Dendritic cell treated with granulocyte-macrophage colony-stimulating factor and Interleukin-4, amounts not matched to agents 40 ng/mL and 50 ng/mL, for 4 days (primary cell): Measurements from ENCODE around the gene SLC50A1.

Experiments
- H3K27ac Mint-ChIP-seq: one replicate; pipeline ENCODE4 v1.8.0; 2022; ENCODE audit warnings: mild to moderate bottlenecking, mixed read lengths
- H3K27me3 Mint-ChIP-seq: one replicate; pipeline ENCODE4 v1.8.0; 2022; ENCODE audit warnings: mild to moderate bottlenecking, mixed read lengths
- H3K36me3 Mint-ChIP-seq: one replicate; pipeline ENCODE4 v1.8.0; 2022; ENCODE audit warnings: low read depth, mixed read lengths
- H3K4me1 Mint-ChIP-seq: one replicate; pipeline ENCODE4 v1.8.0; 2022; ENCODE audit warnings: low read depth, mixed read lengths
- H3K4me3 Mint-ChIP-seq: one replicate; pipeline ENCODE4 v1.8.0; 2022; ENCODE audit warnings: mild to moderate bottlenecking, moderate library complexity, mixed read lengths
- H3K9me3 Mint-ChIP-seq: one replicate; pipeline ENCODE4 v1.8.0; 2022; ENCODE audit warnings: mixed read lengths
- intact Hi-C: fragments of 100-400 bp; cut with micrococcal nuclease; formaldehyde crosslinking; loops from one replicate; pipeline ENCODE4 v1.15.0; 2022

The SLC50A1 gene

GRCh38 chr1:155124503-155125463 is 10.9 kb upstream of the SLC50A1 start:
- intact Hi-C loops = loop anchor here (5.0 kb wide), 1 partner anchor 43 kb away; no protein-coding TSS in a partner anchor

GRCh38 chr1:155125511-155125945 is 10.1 kb upstream of the SLC50A1 start:
- H3K9me3 Mint-ChIP-seq = no peaks in the 10 kb centered on the region
- no peaks in the 10 kb centered on the region for H3K36me3 Mint-ChIP-seq
- H3K27ac Mint-ChIP-seq = no peak overlapping the region
- intact Hi-C loops = loop anchor here (5.0 kb wide), 1 partner anchor 42 kb away; no protein-coding TSS in a partner anchor
- H3K27me3 Mint-ChIP-seq = peaks cover 90% of the 10 kb centered on the region
- no peak overlapping the region for H3K4me3 Mint-ChIP-seq
- peaks cover 42% of the 10 kb centered on the region for H3K4me1 Mint-ChIP-seq

More at GRCh38 chr1:155124503-155125463, 10.9 kb upstream of the SLC50A1 start:
- peaks cover 89% of the 10 kb centered on the region for H3K27me3 Mint-ChIP-seq
- no peak overlapping the region for H3K27ac Mint-ChIP-seq
- peaks cover 36% of the 10 kb centered on the region for H3K4me1 Mint-ChIP-seq
- H3K9me3 Mint-ChIP-seq = no peaks in the 10 kb centered on the region
- no peaks in the 10 kb centered on the region for H3K36me3 Mint-ChIP-seq
- H3K4me3 Mint-ChIP-seq = no peak overlapping the region

- no peak overlapping the region for H3K27ac Mint-ChIP-seq
- intact Hi-C loops = loop anchor here (5.0 kb wide), 1 partner anchor 41 kb away; no protein-coding TSS in a partner anchor
- H3K27me3 Mint-ChIP-seq = peaks cover 90% of the 10 kb centered on the region
- H3K36me3 Mint-ChIP-seq = no peaks in the 10 kb centered on the region
- peaks cover 45% of the 10 kb centered on the region for H3K4me1 Mint-ChIP-seq
- no peaks in the 10 kb centered on the region for H3K9me3 Mint-ChIP-seq
- no peak overlapping the region for H3K4me3 Mint-ChIP-seq
These were observed 9.6 kb upstream of the SLC50A1 start for GRCh38 chr1:155125946-155126555.

GRCh38 chr1:155126556-155127104 is 9.0 kb upstream of the SLC50A1 start:
- peak overlapping the region; percentile 12 for H3K27ac Mint-ChIP-seq
- intact Hi-C loops = loop anchor here (5.0 kb wide), 1 partner anchor 41 kb away; no protein-coding TSS in a partner anchor
- H3K27me3 Mint-ChIP-seq = peaks cover 88% of the 10 kb centered on the region
- H3K4me1 Mint-ChIP-seq = peaks cover 46% of the 10 kb centered on the region
- peak overlapping the region; percentile 49 for H3K4me3 Mint-ChIP-seq
- no peaks in the 10 kb centered on the region for H3K9me3 Mint-ChIP-seq
- no peaks in the 10 kb centered on the region for H3K36me3 Mint-ChIP-seq

- Mint-ChIP-seq H3K4me3 (peak within 1 kb of the TSS; percentile 49), H3K36me3 (no peaks in the 10 kb centered on the region), H3K4me1 (peaks cover 50% of the 10 kb centered on the region), H3K27ac (peak within 1 kb of the TSS; percentile 12), H3K9me3 (no peaks in the 10 kb centered on the region), H3K27me3 (peaks cover 89% of the 10 kb centered on the region)
- intact Hi-C loops = loop anchor here (5.0 kb wide), 1 partner anchor 40 kb away; no protein-coding TSS in a partner anchor
These were observed 8.3 kb upstream of the SLC50A1 start, which contains the start of gene EFNA1 for GRCh38 chr1:155127105-155127966. EFNA1 (plus strand) TSS chr1:155127876; CDS start chr1:155127978, 102 bp downstream.

- Mint-ChIP-seq H3K4me1 (peaks cover 54% of the 10 kb centered on the region), H3K9me3 (no peaks in the 10 kb centered on the region), H3K36me3 (no peaks in the 10 kb centered on the region), H3K27me3 (peaks cover 82% of the 10 kb centered on the region), H3K27ac (peak overlapping the region; percentile 7), H3K4me3 (peak overlapping the region; percentile 49)
- intact Hi-C loops = loop anchor here (5.0 kb wide), 1 partner anchor 39 kb away; no protein-coding TSS in a partner anchor
These were observed 7.5 kb upstream of the SLC50A1 start for GRCh38 chr1:155127967-155128754.

- intact Hi-C loops = loop anchor here (5.0 kb wide), 1 partner anchor 38 kb away; no protein-coding TSS in a partner anchor
- Mint-ChIP-seq H3K9me3 (no peaks in the 10 kb centered on the region), H3K27me3 (peaks cover 77% of the 10 kb centered on the region), H3K36me3 (no peaks in the 10 kb centered on the region), H3K4me3 (no peak overlapping the region), H3K4me1 (peaks cover 61% of the 10 kb centered on the region), H3K27ac (peak overlapping the region; percentile 7)
These were observed 6.7 kb upstream of the SLC50A1 start for GRCh38 chr1:155128755-155129473.

- Mint-ChIP-seq H3K4me3 (no peak overlapping the region), H3K9me3 (no peaks in the 10 kb centered on the region), H3K4me1 (peaks cover 76% of the 10 kb centered on the region), H3K36me3 (peaks cover 4% of the 10 kb centered on the region), H3K27me3 (peaks cover 61% of the 10 kb centered on the region), H3K27ac (no peak overlapping the region)
- intact Hi-C loops = no loop called here
These were observed 5.2 kb upstream of the SLC50A1 start for GRCh38 chr1:155130272-155131006.

- intact Hi-C loops = no loop called here
- Mint-ChIP-seq H3K36me3 (peaks cover 11% of the 10 kb centered on the region), H3K9me3 (no peaks in the 10 kb centered on the region), H3K4me3 (no peak overlapping the region), H3K27me3 (peaks cover 54% of the 10 kb centered on the region), H3K27ac (no peak overlapping the region), H3K4me1 (peaks cover 81% of the 10 kb centered on the region)
These were observed 4.4 kb upstream of the SLC50A1 start for GRCh38 chr1:155131285-155131684.

- peaks cover 80% of the 10 kb centered on the region for H3K4me1 Mint-ChIP-seq
- H3K27ac Mint-ChIP-seq = no peak overlapping the region
- no peaks in the 10 kb centered on the region for H3K9me3 Mint-ChIP-seq
- H3K4me3 Mint-ChIP-seq = no peak overlapping the region
- H3K36me3 Mint-ChIP-seq = peaks cover 14% of the 10 kb centered on the region
- intact Hi-C loops = no loop called here
- peaks cover 48% of the 10 kb centered on the region for H3K27me3 Mint-ChIP-seq
These were observed 3.8 kb upstream of the SLC50A1 start for GRCh38 chr1:155131856-155132255.

GRCh38 chr1:155133799-155134281 is 1.8 kb upstream of the SLC50A1 start:
- Mint-ChIP-seq H3K27ac (peak overlapping the region; percentile 99), H3K27me3 (peaks cover 30% of the 10 kb centered on the region), H3K4me3 (no peak overlapping the region), H3K4me1 (peaks cover 79% of the 10 kb centered on the region), H3K36me3 (peaks cover 34% of the 10 kb centered on the region), H3K9me3 (no peaks in the 10 kb centered on the region)
- intact Hi-C loops = no loop called here
